K562 (cell line): ENCODE results near the gene MYL5. TPM values are rescaled to one million over a fixed set of nuclear protein-coding genes. Genes with fewer than 3 reads are reported as not detected.

ENCODE experiments used
- BDP1 ChIP-seq: IDR thresholded peaks from 3 replicates; pipeline ENCODE4 v1.6.1; 2011; ENCODE audit not compliant: insufficient read length, insufficient read depth
- CTCF ChIP-seq, 3 experiments: IDR thresholded peaks in 2 of 3; conservative IDR thresholded peaks in 1 of 3; 2 replicates each; pipeline ENCODE4 v1.5.1; 2011 to 2012; ENCODE audit warnings: low read length in 3 of 3, mild to moderate bottlenecking in 3 of 3, control low read depth in 2 of 3, improper control_type of control experiment in 1 of 3, inconsistent platforms in 1 of 3, low read depth in 1 of 3, mixed read lengths in 1 of 3, moderate library complexity in 1 of 3; ENCODE audit not compliant: insufficient read depth in 2 of 3
- REST ChIP-seq, 2 experiments: fragments of 450-650 bp; formaldehyde crosslinking in 1 of 2; IDR thresholded peaks; 2 replicates each; pipeline versions ENCODE4 v1.4.0 to v1.6.1; 2014 to 2020; ENCODE audit warnings: mild to moderate bottlenecking in 2 of 2, borderline replicate concordance in 1 of 2, low read depth in 1 of 2
- polyA plus RNA-seq, 8 experiments: library from polyadenylated mRNA; depleted of rRNA in 4 of 8; stranded (reverse) in 5 of 8; unstranded in 3 of 8; fragments of >200 nt; fragmentation: Nextera tagmentation in 2 of 8; fragmentation: Illumina TruSeq in 1 of 8; extraction: Ambion mirVana in 2 of 8; extraction: Trizol in 1 of 8; gene quantifications; 2 replicates each; pipeline versions ENCODE4 v1.2.1 to v1.2.3, GENCODE V29; 2011 to 2014; ENCODE audit warnings: inconsistent platforms in 1 of 8, missing spikeins in 1 of 8
- total RNA-seq, 7 experiments: library from RNA; depleted of rRNA in 6 of 7; stranded (reverse); fragments of >200 nt in 6 of 7; fragmentation: Illumina TruSeq in 2 of 7; extraction: Trizol in 2 of 7; gene quantifications; 2 replicates each; pipeline versions ENCODE4 v1.2.1 to v1.2.3, GENCODE V29; 2011 to 2021; ENCODE audit warnings: low replicate concordance in 1 of 7

Gene MYL5
- total and polyA plus RNA-seq, 9 of the 15 experiments (the other 6 are each of a cell fraction or from before 2014, with no cell fraction given), result 1.4 to 10.0 (median 4.1) TPM

GRCh38 chr4:700587-701264 is 26.4 kb downstream of the MYL5 start (continued):
- TF ChIP-seq REST (IDR thresholded peaks at IDR 0.05; ENCODE audit: borderline replicate concordance), result peak; percentile 45; the same call in 1 of the 2 replicates
- TF ChIP-seq REST (CRISPR knock-in tag; IDR thresholded peaks at IDR 0.05; ENCODE audit: low read depth), result no peak
- peak in 2 of 3 experiments; percentile 25 to 36; a peak in 3 of 6 replicates for TF ChIP-seq CTCF (IDR thresholded peaks at IDR 0.05 in 2 of 3, conservative IDR thresholded peaks at IDR 0.05 in 1 of 3; ENCODE audit: insufficient read depth in 2 of 3, low read depth in 1 of 3, low read length in 3 of 3)
- TF ChIP-seq BDP1, result no peak
